ACC112 (cell line): ENCODE data around the gene MBD3L2B.

ENCODE experiments used
- H2AFZ ChIP-seq: fragments of 200-600 bp; sonication (generic); one replicate; pipeline ENCODE4 v1.6.0; 2017; ENCODE audit warnings: antibody characterized with exemption, low read length; ENCODE audit not compliant: unreplicated experiment
- H3K27ac ChIP-seq: fragments of 200-600 bp; sonication (generic); 2 replicates; pipeline ENCODE4 v1.5.1; 2014; ENCODE audit warnings: low read depth, mild to moderate bottlenecking, antibody characterized with exemption, low read length, moderate library complexity
- H3K27me3 ChIP-seq: fragments of 200-600 bp; sonication (generic); 2 replicates; pipeline ENCODE4 v1.6.1; 2014; ENCODE audit warnings: mild to moderate bottlenecking, antibody characterized with exemption, low read length, moderate library complexity, mixed read lengths; ENCODE audit not compliant: insufficient read depth
- H3K36me3 ChIP-seq: fragments of 200-600 bp; sonication (generic); 2 replicates; pipeline ENCODE4 v1.6.1; 2016; ENCODE audit warnings: mild to moderate bottlenecking, antibody characterized with exemption, low read length, moderate library complexity, mixed read lengths; ENCODE audit not compliant: insufficient read depth
- H3K4me1 ChIP-seq: fragments of 200-600 bp; sonication (generic); one replicate; pipeline ENCODE4 v1.6.1; 2016; ENCODE audit warnings: low read length, mixed read lengths; ENCODE audit not compliant: insufficient read depth, unreplicated experiment, control insufficient read depth
- H3K4me3 ChIP-seq: fragments of 200-600 bp; sonication (generic); 2 replicates; pipeline ENCODE4 v1.5.1; 2014; ENCODE audit warnings: mild to moderate bottlenecking, low read depth, low read length
- H3K79me2 ChIP-seq: fragments of 200-600 bp; sonication (generic); one replicate; pipeline ENCODE4 v1.6.0; 2016; ENCODE audit warnings: low read length; ENCODE audit not compliant: control insufficient read depth, unreplicated experiment, insufficient read depth

Gene MBD3L2B

GRCh38 chr19:6988257-6988656, 33.0 kb downstream of the MBD3L2B start:
- H3K27me3 ChIP-seq: peaks cover 9% of the 10 kb centered on the region
- H3K79me2 ChIP-seq: no peaks in the 10 kb centered on the region
- no peak overlapping the region for H2AFZ ChIP-seq
- H3K36me3 ChIP-seq: no peaks in the 10 kb centered on the region
- H3K4me1 ChIP-seq: no peaks in the 10 kb centered on the region
- H3K4me3 ChIP-seq: no peak overlapping the region
- H3K27ac ChIP-seq: no peak overlapping the region

GRCh38 chr19:6987850-6988249, 33.4 kb downstream of the MBD3L2B start:
- H3K27me3 ChIP-seq: peaks cover 9% of the 10 kb centered on the region
- H3K4me1 ChIP-seq: no peaks in the 10 kb centered on the region
- H3K36me3 ChIP-seq: no peaks in the 10 kb centered on the region
- no peak overlapping the region for H3K4me3 ChIP-seq
- no peaks in the 10 kb centered on the region for H3K79me2 ChIP-seq
- H2AFZ ChIP-seq: no peak overlapping the region
- H3K27ac ChIP-seq: no peak overlapping the region

- no peaks in the 10 kb centered on the region for H3K79me2 ChIP-seq
- H2AFZ ChIP-seq: no peak overlapping the region
- no peaks in the 10 kb centered on the region for H3K36me3 ChIP-seq
- H3K27ac ChIP-seq: no peak overlapping the region
- peaks cover 4% of the 10 kb centered on the region for H3K27me3 ChIP-seq
- no peaks in the 10 kb centered on the region for H3K4me1 ChIP-seq
- H3K4me3 ChIP-seq: no peak overlapping the region
Measured at GRCh38 chr19:6983448-6983847, 37.8 kb downstream of the MBD3L2B start.

- Histone ChIP-seq H3K79me2 (no peaks in the 10 kb centered on the region), H2AFZ (no peak overlapping the region), H3K4me1 (no peaks in the 10 kb centered on the region), H3K27me3 (0 out of 2 replicates have a peak, but pooled peaks cover 10% of the 10 kb centered on the region), H3K27ac (no peak overlapping the region), H3K36me3 (no peaks in the 10 kb centered on the region), H3K4me3 (no peak overlapping the region)
Measured at GRCh38 chr19:6979399-6979798, 41.8 kb downstream of the MBD3L2B start.

GRCh38 chr19:6976197-6976596, 45.0 kb downstream of the MBD3L2B start:
- Histone ChIP-seq H3K79me2 (no peaks in the 10 kb centered on the region), H3K4me3 (no peak overlapping the region), H3K27ac (no peak overlapping the region), H3K27me3 (0 out of 2 replicates have a peak, but pooled peaks cover 10% of the 10 kb centered on the region), H3K4me1 (no peaks in the 10 kb centered on the region), H2AFZ (no peak overlapping the region), H3K36me3 (no peaks in the 10 kb centered on the region)

GRCh38 chr19:6971366-6971765, 49.9 kb downstream of the MBD3L2B start:
- no peaks in the 10 kb centered on the region for H3K36me3 ChIP-seq
- H3K27ac ChIP-seq: no peak overlapping the region
- H3K4me1 ChIP-seq: no peaks in the 10 kb centered on the region
- no peak overlapping the region for H3K4me3 ChIP-seq
- H2AFZ ChIP-seq: no peak overlapping the region
- peaks cover 12% of the 10 kb centered on the region; the same call in 1 of the 2 replicates for H3K27me3 ChIP-seq
- H3K79me2 ChIP-seq: no peaks in the 10 kb centered on the region

- H3K36me3 ChIP-seq: no peaks in the 10 kb centered on the region
- H2AFZ ChIP-seq: no peak overlapping the region
- H3K4me1 ChIP-seq: no peaks in the 10 kb centered on the region
- no peak overlapping the region for H3K4me3 ChIP-seq
- H3K27ac ChIP-seq: no peak overlapping the region
- H3K27me3 ChIP-seq: peaks cover 9% of the 10 kb centered on the region; the same call in 1 of the 2 replicates
- H3K79me2 ChIP-seq: no peaks in the 10 kb centered on the region
Measured at GRCh38 chr19:6970443-6970842, 50.8 kb downstream of the MBD3L2B start.

- Histone ChIP-seq H3K79me2 (no peaks in the 10 kb centered on the region), H2AFZ (no peak overlapping the region), H3K4me3 (no peak overlapping the region), H3K4me1 (no peaks in the 10 kb centered on the region), H3K36me3 (no peaks in the 10 kb centered on the region), H3K27ac (no peak overlapping the region), H3K27me3 (peaks cover 9% of the 10 kb centered on the region; the same call in 1 of the 2 replicates)
Measured at GRCh38 chr19:6970021-6970420, 51.2 kb downstream of the MBD3L2B start.

GRCh38 chr19:6969490-6969889, 51.7 kb downstream of the MBD3L2B start:
- Histone ChIP-seq H3K36me3 (no peaks in the 10 kb centered on the region), H3K27ac (no peak overlapping the region), H3K27me3 (peaks cover 6% of the 10 kb centered on the region; the same call in 1 of the 2 replicates), H3K79me2 (no peaks in the 10 kb centered on the region), H3K4me1 (no peaks in the 10 kb centered on the region), H3K4me3 (no peak overlapping the region), H2AFZ (no peak overlapping the region)
